GM21723 (cell line): Measurements from ENCODE around the gene SMIM28.

ENCODE experiments used
- ATAC-seq: cut with Tn5 transposase; IDR thresholded peaks from one replicate; pipeline ENCODE4 v1.9.1; 2021; ENCODE audit warnings: mild to moderate bottlenecking, moderate library complexity; ENCODE audit not compliant: unreplicated experiment

Gene SMIM28

DNA sequence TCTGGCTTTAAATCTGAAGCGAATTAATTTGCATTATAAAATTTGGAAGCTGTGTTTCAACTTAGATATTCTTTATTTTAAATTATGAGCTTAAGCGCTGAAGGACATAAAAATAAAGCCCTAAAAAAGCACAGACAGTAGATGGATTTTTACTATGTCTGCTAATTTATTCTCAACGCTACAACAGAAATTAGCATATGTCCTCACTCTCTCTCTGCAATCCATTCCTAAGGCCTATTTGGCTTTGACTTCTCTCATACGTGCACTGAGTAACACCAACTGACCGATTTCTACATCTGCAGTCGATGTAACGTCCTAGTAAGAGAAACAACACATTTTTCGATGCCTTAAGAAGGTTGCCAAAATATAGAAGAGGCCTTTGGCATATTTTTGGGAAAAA, 50.0 kb downstream of the SMIM28 start:
- no peak for ATAC-seq

- no peak for ATAC-seq
These were observed 51.4 kb downstream of the SMIM28 start for GRCh38 chr6:138428944-138429598.

- no peak for ATAC-seq
These were observed 52.1 kb downstream of the SMIM28 start for GRCh38 chr6:138429761-138430160.

- ATAC-seq, result no peak
These were observed 52.8 kb downstream of the SMIM28 start for GRCh38 chr6:138430361-138431145.

DNA sequence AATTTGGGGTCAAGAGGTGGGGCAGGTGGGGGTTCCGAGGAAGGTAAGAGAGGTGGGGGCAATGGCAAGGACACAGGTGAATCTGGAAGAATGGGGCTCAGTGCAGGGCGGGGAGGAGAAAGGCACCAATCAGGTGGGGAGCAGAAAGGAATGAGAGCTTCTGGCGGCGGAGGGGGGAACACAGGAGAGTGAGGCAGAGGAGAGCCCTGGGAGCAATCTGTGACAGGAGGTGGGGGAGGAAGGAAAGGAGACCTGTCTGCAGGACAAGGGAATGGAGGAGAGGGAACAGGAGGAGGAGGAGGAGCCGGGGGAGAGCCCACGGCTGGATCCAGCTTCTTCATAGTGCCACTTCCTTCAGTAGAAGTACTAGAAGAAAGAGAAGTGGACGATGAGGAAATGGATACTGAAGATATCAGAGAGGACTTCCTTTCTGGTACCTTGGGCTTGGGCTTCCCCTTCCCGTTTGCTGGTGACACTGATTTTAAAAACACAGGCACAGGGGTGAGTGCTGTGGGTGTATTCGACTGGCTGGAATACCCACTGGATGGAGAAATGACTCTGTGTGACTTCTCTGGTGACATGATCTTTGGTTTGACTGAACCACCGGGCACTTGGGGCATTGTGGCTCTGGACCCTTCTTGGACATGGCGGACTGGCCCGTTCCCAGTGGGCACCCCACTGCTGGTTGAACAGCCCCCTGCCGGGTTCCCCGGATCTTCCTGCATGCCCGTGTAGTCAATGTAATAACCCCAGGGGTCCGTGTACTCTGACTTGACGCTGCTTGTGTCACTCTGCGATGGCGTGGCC, 53.8 kb downstream of the SMIM28 start:
- ATAC-seq, result no peak

GRCh38 chr6:138432063-138432356, 54.3 kb downstream of the SMIM28 start:
- no peak for ATAC-seq
